ENCODE measurements around the gene STRBP. TPM values are rescaled to one million over a fixed set of nuclear protein-coding genes. Genes with fewer than 3 reads are reported as not detected.

STRBP gene
- total RNA-seq, 1 experiment from 2014 or later: 74.0 TPM

DNA sequence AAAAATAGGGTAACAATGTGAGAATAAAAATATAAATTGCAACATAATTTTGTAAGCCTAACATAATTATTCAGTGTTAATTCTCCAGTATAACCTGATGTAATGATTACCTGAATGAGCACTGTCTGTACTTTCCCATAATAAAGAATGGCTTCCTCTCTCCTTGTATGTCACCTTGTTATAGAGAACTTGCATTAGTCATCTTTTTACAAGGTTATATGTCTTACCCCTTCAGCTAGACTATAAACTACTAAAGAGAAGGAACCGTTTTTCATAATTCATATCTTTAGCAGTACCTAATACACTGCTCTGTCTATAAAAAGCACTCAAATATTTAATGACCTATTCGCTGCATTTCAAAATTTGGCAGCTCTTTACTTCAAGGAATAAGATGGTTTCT, 19.8 kb downstream of the STRBP start:
- Histone ChIP-seq H3K79me2 (ENCODE audit: insufficient read depth, low read length) (peaks cover 18% of the 10 kb centered on the region; the same call in 1 of the 2 replicates), H4K91ac (ENCODE audit: insufficient read length, low read depth, low read length) (no peak overlapping the region), H4K20me1 (ENCODE audit: control insufficient read depth, insufficient read depth, insufficient read length) (no peaks in the 10 kb centered on the region)

More for the DNA sequence above, 19.8 kb downstream of the STRBP start:
- Histone ChIP-seq H3K9ac (ENCODE audit: extremely low read depth, insufficient read length, low read length) (no peak overlapping the region), H3K4me2 (ENCODE audit: insufficient read depth, insufficient read length, low read length) (no peak overlapping the region), H3K27ac (ENCODE audit: insufficient read length, low read depth, low read length) (no peak overlapping the region), H3K23ac (ENCODE audit: insufficient read length, low read depth, low read length) (no peak overlapping the region), H2BK20ac (ENCODE audit: low read depth, low read length, poor library complexity, severe bottlenecking) (no peak overlapping the region), H3K79me1 (ENCODE audit: insufficient read depth, low read depth, low read length, poor library complexity, severe bottlenecking) (peaks cover 2% of the 10 kb centered on the region), H2AFZ (ENCODE audit: low read length) (no peak overlapping the region), H3T11ph (ENCODE audit: low read length) (no peak overlapping the region), H2BK120ac (ENCODE audit: low read depth, low read length, poor library complexity, severe bottlenecking) (no peak overlapping the region), H3K27me3 (ENCODE audit: insufficient read depth, low read length) (no peaks in the 10 kb centered on the region), H4K8ac (replicated peaks; ENCODE audit: insufficient read length, low read depth, low read length) (no peak overlapping the region), H2AK5ac (ENCODE audit: insufficient read length, low read length) (no peak overlapping the region), H4K5ac (ENCODE audit: insufficient read length, low read depth, low read length) (no peak overlapping the region), H2BK5ac (ENCODE audit: insufficient read length, low read length) (no peak overlapping the region), H3K4ac (ENCODE audit: low read depth, low read length) (no peak overlapping the region), H2BK15ac (ENCODE audit: low read depth, low read length) (no peak overlapping the region), H3K56ac (ENCODE audit: insufficient read length, low read depth, low read length) (no peak overlapping the region), H3K23me2 (ENCODE audit: insufficient read length, low read depth, low read length, poor library complexity, severe bottlenecking) (no peaks in the 10 kb centered on the region), H3K14ac (ENCODE audit: insufficient read depth, low read length) (no peak overlapping the region), H2BK12ac (ENCODE audit: insufficient read length, low read depth, low read length) (no peak overlapping the region), H3K9me3 (ENCODE audit: control insufficient read depth, low read depth, low read length) (no peaks in the 10 kb centered on the region), H3K4me1 (ENCODE audit: insufficient read depth, low read length) (no peaks in the 10 kb centered on the region; the same call in 1 of the 2 replicates), H3K18ac (ENCODE audit: insufficient read length, low read depth, low read length) (no peak overlapping the region)
- no peaks in the 10 kb centered on the region for H3K9me3 Mint-ChIP-seq
- TF ChIP-seq, protein P1, sequence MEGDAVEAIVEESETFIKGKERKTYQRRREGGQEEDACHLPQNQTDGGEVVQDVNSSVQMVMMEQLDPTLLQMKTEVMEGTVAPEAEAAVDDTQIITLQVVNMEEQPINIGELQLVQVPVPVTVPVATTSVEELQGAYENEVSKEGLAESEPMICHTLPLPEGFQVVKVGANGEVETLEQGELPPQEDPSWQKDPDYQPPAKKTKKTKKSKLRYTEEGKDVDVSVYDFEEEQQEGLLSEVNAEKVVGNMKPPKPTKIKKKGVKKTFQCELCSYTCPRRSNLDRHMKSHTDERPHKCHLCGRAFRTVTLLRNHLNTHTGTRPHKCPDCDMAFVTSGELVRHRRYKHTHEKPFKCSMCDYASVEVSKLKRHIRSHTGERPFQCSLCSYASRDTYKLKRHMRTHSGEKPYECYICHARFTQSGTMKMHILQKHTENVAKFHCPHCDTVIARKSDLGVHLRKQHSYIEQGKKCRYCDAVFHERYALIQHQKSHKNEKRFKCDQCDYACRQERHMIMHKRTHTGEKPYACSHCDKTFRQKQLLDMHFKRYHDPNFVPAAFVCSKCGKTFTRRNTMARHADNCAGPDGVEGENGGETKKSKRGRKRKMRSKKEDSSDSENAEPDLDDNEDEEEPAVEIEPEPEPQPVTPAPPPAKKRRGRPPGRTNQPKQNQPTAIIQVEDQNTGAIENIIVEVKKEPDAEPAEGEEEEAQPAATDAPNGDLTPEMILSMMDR (conservative IDR thresholded peaks at IDR 0.05): no peak
- H3K4me1 Mint-ChIP-seq: peaks cover 21 to 23% of the 10 kb centered on the region in 2 experiments
- no peaks in the 10 kb centered on the region for H3K27me3 Mint-ChIP-seq (ENCODE audit: low read depth)
- H3K27ac Mint-ChIP-seq: no peak overlapping the region
- DNase-seq: no peak
- H3K36me3 Mint-ChIP-seq (ENCODE audit: insufficient read depth in 1 of 3, low read depth in 3 of 3): peaks cover 0 to 4% (median 0%) of the 10 kb centered on the region in 3 experiments; a peak in 2 of 7 replicates
- WGBS (ENCODE audit: extremely low coverage, insufficient read length, low lambda C conversion rate): no CpG with 5 or more reads among the region's 2 CpGs
- H3K4me3 Mint-ChIP-seq: no peak overlapping the region
